HL-60/S4 treated with phorbol 12-myristate 13-acetate at 8.2 ng/mL for 4 days and 3 days (cell line): ENCODE measurements around the gene CDH10.

Experiments used
- in situ Hi-C: fragments of 300-500 bp; cut with MboI; formaldehyde crosslinking; loops from 2 replicates; pipeline ENCODE4 v1.15.0; 2022; ENCODE audit warnings: low sequenced_read_pairs

CDH10 gene

DNA sequence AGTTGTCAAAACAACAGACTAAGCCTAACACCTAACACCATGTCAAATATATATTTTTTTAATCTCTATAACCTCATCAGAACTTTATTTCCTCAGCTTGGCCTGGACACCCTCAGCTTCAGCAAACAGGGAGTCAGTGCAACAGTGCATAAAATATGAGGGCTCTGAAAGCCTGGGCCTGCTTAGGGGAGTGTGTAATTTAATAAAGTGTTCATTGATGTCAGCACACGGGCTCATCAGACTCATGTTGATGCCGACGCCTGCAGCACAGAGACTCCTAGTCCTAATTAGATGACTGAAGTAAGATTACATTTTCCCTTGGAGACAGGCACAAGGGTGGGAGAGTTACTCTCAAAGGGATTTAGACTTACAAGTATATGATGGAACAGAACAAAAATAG, 37.8 kb downstream of the CDH10 start:
- in situ Hi-C loops, result no loop called here

DNA sequence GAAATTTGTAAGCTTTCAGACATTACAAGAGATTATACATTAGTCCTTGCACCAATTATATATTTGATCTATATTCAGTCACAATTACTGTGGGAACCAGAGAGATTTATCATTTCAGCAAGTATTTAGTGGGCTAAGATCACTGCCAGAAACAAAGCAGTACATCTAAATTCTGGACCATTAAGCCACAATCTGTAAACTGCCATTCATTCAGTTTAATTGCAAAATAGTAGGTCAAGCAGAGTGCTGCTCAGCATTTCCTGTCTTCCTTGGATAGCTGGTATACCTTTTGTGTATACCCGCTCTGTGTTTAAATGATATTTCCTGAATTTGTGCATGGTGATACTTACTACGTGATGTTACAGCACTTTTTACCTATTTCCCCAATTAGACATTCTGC, 42.6 kb downstream of the CDH10 start:
- in situ Hi-C loops, result no loop called here

DNA sequence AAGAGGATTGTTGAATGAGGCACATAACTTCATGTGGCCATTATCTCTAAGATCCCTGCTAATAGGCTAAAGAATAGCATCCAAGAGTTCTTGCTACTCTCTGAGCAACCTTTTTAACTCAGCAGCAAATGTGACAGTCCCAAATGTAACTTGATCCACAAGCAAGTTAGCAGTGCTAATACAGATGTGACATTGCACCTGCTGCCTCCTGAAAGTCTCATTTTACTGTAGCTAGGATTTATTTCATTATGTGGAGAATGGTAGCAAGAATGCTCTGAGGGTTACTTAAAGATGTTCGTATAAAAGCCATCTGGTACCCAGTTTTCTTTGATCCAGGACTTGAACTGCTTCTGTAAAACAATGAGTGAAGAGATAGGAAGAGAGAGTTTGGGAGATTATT, 45.8 kb downstream of the CDH10 start:
- in situ Hi-C loops, result no loop called here

DNA sequence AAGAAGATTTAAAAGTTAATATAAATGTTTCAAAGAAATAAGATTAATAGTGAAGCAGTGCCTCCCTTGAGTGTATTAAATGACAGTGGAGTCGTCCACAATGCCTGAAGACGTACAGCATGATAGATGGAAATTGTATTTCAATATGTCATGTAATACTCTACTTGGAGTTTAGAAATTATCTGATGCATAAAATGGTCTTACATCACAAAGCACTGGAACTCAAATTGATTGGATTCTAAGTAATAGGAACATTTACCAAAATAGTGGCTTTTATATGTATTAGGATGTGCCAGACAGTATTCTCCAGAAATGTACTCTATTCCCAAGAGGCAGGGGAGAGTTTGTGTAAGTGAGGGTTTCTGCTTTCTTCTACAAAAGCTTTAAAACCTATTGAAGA, 49.4 kb downstream of the CDH10 start:
- in situ Hi-C loops, result no loop called here

DNA sequence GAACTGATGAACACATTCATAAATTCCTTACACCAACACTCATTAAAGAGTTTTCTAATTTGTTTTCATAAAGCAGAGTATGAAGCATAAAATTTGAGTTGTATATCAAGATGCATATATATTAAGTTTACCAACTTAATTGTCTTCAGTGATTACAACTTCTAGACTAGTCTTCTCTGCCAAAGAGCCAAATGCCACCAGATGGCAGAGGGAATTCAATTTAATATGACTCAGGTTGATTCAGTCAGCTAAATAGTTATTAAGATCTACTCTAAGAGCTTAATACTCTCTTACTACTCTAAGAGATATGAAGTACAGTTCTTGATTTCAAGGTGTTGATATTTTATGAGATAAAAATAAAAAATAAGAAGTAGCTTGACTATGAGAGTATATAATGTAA, 53.4 kb downstream of the CDH10 start:
- in situ Hi-C loops, result no loop called here

DNA sequence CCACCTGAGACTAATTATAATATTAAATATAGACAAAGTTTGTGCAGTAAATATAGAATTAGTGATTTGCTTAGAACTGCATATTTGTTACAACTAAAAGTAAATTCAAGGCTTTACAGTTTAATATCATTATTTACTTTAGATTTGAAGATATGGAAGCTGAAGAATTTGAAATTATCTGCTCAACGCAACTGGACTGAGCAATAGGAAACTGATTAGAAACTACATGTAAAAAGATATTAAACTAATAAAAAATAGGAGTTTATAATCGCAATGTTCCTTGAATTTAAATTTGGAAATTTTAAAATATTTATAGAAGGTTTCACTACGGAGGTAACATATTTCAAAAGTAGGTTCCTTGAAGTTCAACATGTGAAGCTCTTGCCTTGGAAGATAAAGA, 55.2 kb downstream of the CDH10 start:
- in situ Hi-C loops, result no loop called here

DNA sequence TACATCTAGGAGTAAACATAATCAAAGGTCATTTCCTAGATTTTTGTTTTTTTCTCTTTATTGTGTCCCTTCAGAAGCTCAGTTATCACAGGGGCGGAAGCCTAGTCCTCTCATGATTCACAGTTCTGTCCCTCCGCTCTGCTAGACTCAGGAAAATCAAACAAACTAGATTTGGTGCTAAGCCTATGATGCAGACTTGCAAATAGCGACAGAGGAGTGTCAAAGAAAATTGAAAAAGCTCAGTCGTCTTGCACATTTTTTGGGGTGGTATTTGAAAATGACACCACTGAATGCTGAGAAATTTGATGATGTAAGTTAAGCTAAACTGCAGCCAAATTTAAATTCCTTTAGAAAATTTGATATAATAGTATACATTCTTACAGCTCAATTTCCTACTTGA, 59.0 kb downstream of the CDH10 start:
- in situ Hi-C loops, result no loop called here

DNA sequence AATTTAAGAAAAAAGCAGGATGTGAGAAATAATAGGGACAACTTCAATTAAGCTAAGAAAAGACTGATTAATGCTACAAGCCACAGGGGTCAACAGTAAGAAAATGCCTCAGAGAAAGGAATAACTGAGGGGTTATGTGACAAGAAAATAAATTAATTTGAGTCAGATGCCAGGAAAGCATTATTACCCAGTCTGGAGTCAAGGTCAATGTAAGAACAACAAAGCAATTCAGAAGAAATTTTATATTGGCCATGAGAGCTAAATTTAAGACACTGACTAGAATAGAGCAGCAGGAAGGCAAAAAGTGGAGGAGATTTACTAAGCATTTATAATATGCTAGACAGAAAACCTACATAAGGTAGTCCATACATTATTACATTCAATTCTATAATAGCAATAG, 73.5 kb downstream of the CDH10 start:
- in situ Hi-C loops, result no loop called here

DNA sequence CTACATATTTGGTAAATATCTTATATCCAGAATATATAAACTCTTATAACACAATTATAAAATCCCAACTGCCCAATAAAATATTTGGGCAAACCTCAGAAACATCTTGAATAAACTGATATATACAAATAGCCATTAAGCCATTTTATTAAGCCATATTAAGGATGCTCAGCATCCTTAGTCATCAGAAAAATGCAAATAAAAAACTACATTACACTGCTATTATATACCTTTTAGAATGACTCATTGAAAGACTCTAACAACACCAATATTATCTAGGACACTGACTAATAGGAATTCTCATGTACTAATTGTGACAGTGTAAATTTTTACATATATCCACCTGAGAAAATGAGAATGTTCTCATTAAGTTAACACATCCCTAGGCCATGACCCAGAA, 77.8 kb downstream of the CDH10 start:
- in situ Hi-C loops, result no loop called here

DNA sequence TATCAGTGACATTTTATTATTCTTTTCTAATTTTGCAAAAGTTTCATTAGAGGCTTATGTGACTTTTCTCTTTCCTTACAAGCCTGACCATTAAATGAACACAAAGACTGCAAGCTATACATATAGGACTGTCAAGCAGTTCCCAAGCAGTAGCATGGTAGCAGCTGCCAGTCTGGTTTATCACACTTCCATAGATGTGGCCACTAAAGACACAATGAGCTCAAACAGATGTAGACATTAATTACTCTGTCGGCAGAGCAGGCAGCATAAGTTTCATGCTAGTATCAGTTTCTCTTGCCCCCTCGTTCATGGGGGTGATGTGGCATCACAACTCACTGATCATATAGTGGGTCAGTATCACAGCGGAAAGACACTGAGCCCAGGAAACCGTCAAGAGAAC, 89.5 kb downstream of the CDH10 start:
- in situ Hi-C loops, result no loop called here

DNA sequence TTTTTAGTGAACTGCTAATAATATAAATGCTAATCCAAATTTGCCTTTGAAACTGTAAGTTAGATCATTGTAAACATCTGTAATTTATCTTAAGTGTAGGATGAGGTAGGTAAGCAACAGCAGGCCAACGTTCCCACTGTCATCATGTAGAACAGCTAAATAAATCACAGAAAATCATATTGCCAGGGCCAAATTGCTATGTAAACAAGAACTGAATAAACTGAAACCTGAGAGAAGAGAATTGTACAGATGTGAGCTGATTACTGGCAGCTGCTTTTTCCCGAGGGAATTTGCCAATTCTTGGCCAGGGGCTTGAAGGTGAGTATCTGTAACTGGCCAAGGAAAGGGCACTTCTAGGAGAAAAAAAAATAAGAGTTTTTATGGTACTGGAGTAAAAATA, 97.6 kb downstream of the CDH10 start:
- in situ Hi-C loops, result no loop called here

DNA sequence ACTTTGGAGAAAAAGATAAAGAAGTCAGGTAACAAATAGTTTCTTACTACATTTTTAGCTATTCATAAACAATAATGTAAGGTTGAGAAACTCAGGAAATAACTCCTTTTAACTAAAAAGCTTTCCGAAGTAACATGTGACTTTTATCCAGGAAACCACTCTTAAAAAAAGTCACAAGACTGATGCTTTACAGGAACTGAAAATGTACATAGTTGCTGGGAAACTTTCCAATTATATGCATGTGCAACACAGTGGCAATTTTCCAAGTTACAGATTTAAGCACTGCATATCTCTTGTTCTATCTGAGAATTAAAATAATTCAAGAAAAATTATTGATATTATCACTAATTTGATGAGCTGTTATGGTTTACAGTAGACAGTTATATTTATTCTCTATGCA, 105.2 kb downstream of the CDH10 start:
- in situ Hi-C loops, result no loop called here

DNA sequence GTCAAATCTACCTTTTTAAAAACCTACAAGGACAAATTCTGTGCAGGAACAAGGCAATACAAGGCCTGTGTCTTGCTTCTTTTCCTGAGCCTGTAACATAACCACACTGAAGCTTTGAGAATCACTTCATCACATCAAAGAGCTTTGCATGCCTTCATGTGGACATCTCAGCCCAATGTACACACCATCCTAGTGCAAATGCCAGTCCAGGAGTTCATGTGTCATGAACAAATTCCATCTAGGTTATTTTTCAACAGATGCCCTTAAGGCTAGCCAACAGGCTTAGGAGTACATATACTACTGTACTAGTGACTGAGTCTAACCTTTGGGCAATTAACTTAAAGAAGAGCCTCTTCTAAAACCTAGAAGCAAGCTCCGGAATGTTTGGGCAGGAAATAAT, 106.4 kb downstream of the CDH10 start:
- in situ Hi-C loops, result no loop called here

DNA sequence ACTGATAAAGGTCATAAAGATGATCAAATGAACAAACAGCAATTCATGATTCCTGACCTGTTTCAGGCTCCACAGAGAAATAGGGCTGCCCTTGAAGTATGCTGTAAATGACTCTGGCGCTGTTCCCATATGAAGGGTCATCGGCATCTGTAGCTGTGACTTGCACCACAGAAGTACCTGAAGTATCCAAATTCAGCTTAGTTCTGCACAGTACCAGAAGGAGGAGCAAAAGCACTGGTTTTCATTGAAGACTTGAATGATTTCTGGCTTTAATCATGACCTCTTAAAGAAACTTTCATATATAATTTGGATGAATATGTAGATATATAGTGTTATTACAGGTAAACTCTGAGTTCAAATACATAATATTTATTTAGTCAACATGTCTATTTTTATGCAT, 109.1 kb downstream of the CDH10 start:
- in situ Hi-C loops, result no loop called here

DNA sequence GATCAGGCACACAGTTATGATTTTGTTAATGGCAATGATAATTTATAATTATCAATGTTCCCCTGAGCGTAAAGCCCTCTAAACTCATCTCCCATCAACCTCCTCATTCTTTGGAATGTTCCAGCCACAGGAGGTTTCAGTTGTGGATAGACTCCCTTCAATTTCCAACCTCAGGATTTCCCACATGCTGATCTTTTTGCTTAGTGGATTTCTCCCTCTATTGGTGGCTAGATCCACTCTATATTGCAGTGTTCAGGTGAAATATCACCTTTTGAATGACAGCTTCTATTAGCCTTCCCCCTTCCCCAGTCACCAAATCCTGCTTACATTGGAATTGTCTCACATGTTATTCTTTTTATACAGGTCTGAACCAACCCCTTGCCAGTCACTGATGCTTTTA, 113.9 kb downstream of the CDH10 start:
- in situ Hi-C loops, result no loop called here

DNA sequence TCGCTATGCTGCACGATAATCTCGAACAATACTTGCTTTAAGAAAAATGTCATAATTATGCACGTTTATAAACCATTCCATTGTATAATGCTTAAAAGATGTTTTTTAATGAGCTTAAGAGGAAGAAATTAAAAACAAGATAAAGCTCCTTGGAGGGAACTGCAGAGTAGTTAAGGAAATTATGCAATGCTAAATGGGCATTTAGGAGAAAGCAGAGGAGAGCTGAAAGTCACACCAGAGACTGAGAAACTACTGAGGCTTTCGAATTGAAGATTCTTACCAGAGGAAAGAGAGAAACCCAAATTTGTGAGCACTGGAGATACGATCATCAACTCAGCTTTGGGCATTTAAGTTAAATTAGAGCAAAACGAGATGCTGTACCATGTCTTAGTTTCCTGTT, 119.4 kb downstream of the CDH10 start:
- in situ Hi-C loops, result no loop called here

DNA sequence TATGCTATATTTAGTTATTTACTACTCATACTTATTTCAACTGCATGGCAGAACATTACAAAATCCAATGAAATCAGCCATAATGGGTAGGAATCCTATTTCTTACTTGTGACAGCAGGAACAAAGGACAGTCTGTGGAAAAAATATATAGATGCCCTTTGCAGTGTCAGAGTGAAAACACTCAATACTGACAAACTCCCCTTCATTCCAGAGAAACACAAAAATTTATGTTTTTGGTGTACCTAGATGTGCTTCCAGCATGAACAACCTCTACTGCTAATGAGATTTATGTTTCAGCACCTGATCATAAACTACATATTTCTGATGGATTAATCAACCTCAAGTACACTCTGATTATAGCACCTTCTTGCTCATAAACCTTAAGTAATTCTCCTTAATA, 132.4 kb downstream of the CDH10 start:
- in situ Hi-C loops, result no loop called here

DNA sequence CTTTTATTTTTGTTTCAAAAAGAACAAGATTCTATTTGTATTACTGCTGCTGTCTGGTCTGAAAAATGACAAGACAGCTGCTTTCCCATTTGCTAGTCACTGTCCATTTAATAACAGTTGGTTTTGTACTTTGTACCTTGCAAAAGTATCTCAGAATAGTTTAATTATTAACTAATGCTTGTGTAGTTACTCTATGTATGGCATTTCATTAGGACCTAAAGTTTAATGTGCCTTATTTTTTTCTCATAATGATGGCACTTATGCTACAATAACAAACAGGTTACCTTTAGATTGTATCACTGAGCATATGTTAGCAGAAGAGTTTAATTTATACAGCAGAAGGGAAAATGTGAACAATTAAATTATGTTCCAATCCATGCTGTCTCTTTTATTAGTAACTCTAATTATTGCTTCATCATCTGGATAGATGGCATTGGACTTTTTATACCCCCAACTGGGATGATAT, 134.2 kb downstream of the CDH10 start:
- in situ Hi-C loops, result no loop called here

DNA sequence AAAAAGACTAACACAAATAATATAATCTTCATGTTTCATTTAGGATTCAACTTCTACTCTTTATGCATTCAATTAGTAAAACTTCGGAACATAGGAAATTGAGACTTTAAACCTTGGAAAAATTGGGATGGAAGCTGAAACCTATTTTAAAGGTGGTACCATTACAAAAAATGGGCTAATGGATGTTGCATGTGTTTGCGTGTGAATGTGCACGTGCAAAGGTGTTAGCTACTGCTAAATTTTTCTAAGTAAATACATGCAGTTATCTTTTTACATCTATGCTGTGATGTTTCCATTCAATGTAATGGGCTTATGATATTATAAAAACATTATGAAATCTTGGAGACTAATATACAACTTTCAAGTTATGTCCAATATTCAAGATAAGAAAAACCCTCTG, 134.8 kb downstream of the CDH10 start:
- in situ Hi-C loops, result no loop called here

DNA sequence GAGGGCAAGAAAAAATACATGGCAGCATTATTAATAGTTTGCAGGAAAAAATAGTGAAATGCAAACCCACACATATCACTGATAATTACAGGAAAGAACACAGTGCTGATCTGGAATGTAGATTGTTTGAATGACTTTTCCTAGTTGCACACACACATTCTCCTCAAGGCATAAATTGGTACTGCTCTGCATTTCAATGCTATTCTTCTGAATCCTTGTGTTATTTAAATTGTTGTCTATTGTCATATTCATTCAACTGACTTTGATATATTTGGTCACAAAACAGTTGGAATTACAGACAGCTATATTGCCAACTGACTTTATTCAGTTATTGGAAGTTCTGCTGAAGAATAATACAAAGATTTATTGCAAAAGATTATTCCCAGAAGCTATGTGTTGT, 139.5 kb downstream of the CDH10 start:
- in situ Hi-C loops, result no loop called here

DNA sequence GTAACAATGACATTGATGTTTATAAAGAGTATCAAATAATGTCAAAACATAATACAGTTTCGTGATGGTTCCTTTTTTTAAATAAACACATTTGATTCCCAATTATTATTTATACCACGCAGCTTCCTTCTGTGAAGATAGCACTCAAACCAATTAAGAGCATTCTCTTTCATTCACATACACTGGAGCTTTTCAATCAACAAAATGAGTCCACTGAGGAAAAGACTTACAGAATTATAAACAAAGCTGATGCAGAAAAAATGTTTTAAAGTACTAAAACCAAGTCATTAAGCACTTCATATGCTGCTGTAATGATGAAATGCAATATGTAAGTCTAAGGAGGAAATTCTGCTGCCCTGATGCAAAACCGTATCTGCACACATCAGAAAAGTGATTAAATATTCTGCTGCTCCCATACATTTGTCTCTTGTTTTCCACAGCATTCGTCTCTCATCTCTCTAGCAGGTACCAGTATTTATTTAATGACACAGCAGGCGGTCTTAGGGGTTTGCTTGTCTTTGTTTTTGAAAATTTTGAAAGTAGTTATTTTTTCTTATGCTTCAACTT, 147.1 kb downstream of the CDH10 start:
- in situ Hi-C loops, result no loop called here

DNA sequence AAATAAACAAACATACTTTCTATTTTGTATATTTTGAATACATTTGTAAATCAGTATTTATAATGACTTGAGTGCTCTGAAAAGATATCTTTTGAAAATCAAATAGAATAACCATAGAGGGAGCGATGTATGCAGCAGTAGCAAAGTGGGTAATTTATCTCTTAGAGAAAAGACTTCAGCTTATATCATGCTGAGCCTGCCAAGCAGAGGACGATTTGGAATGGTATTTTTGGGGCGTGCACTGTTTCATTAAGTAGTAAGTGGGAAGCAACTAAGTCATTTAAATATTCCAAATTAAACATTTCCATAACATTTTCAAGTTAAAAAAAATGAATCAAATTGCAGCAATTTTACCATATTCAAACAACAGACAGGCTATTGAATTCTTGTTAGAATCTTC, 147.6 kb downstream of the CDH10 start:
- in situ Hi-C loops, result no loop called here

DNA sequence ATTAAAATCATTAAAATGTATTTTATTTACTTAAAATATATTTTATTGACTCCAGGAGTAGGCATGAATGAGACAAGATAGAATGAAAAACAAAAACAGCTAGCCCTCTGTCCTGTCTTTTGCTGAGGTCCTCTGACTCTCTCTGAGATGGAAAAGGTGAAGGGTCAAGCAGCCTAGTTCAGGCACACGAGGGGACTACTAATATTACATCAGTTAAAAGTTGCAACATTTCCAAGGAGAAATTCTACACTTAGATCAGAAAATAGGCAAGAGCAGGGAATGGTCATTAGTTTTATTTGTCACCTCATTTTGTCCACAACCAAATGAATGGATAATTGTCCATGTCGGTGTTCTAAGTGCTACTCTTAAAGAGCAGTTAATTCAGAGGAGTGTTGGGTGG, 148.5 kb downstream of the CDH10 start:
- in situ Hi-C loops, result no loop called here

DNA sequence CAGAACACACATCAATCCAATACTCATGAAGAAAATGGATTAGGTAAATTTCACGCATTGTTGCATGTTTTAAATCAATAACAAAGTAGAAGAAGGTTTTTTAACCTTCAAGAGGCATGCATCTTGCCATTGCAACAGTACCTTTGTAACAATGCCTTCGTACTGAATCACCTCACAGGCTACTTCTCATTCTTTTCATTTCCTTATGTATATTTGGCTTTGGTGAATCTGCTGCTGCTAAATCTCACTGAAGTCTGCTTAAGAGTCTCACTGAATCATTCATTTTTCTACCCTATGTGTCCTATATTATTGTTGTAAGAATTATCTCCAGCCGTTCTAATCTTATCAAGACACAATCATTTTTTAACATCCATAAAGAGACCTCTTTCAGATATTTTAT, 152.5 kb downstream of the CDH10 start:
- in situ Hi-C loops, result no loop called here
